GM18951 (cell line): Measurements from ENCODE around the gene ERICH6.

Experiments
- POLR2A ChIP-seq: IDR thresholded peaks from 4 replicates; pipeline ENCODE4 v1.6.1; 2011; ENCODE audit warnings: mild to moderate bottlenecking; ENCODE audit not compliant: insufficient read length, insufficient read depth; ENCODE audit errors: extremely low read depth
- in situ Hi-C: fragments of 300-500 bp; cut with MboI; formaldehyde crosslinking; loops from one replicate; pipeline ENCODE4 v1.12.0; 2022; ENCODE audit warnings: low sequenced_read_pairs, mixed read lengths, inconsistent platforms; ENCODE audit not compliant: unreplicated experiment

ERICH6 gene

DNA sequence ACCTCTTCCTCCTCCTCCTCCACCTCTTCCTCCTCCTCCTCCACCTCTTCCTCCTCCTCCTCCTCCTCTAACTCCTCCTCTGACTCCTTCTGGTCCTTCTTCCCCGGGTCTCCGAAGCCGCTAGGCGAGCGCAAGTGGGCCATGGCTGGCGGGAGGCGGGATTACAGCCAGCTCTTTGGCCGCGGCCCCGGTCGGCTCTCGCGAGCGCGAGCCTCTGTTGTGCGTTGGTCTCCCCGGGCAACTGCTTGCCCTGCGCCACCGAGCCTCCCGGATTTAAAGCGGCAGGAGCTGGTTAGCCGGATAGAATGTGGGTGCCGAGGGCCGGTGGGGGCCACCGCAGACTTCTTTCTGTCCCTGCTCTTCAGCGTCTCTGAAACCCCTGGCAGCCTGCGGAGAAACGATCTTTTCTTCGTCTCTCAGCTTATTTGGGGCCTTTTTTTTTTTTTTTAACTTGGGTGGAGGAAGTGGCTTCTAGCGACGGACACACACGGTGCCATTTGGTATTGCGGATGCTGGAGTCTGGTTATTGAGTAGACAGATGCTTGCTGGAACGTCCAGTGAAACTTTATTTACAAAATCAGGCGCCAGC, at the start of gene ERICH6:
ERICH6 (minus strand) TSS at position 165 of the 589 bp plus-strand sequence; CDS start at position 143, 22 bp downstream.
- in situ Hi-C loops, result loop anchor here (25.0 kb wide), 1 partner anchor 167 kb away; the partner anchor contains the start of genes EIF2A and SERP1
- peak; percentile 71 for TF ChIP-seq POLR2A

DNA sequence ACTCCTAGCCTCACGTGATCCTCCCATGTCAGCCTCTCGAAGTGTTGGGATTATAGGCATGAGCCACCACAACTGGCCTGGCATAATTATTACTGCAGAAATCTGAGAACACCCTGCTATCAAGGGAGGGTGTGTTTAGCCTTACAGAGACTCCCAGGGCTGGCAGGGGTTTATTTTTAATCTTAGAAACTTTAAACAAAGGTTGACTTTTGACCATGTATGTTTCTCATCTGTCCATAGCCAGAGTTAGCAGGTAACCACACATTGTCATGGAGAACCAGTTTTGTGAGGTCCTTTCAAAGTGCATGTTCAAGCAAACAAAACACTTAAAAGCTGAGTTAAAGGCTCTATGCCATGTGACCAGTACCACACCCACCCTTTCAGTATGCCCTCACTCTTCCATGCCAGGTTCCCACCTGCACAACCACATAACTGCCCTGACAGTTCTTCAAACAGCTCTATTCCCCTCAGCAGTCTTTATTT, 48.1 kb upstream of the ERICH6 start:
- in situ Hi-C loops, result no loop called here
- no peak for TF ChIP-seq POLR2A

DNA sequence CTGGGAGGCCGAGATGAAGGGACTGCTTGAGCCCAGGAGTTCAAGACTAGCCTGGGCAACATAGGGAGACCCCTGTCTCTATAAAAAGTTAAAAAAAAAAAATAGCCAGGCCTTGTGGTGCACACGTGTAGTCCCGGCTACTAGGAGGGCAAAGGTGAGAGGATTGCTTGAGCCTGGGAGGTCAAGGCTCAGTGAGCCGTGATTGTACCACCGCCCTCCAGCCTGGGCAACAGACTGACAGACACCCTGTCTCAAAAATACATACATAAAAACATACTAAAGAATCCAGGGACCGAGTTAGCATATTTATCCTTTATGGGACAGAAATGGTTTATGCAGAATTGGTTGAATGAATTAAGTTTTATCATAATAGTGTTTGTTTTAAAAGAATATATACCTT, 45.5 kb upstream of the ERICH6 start:
- in situ Hi-C loops, result no loop called here
- no peak for TF ChIP-seq POLR2A

DNA sequence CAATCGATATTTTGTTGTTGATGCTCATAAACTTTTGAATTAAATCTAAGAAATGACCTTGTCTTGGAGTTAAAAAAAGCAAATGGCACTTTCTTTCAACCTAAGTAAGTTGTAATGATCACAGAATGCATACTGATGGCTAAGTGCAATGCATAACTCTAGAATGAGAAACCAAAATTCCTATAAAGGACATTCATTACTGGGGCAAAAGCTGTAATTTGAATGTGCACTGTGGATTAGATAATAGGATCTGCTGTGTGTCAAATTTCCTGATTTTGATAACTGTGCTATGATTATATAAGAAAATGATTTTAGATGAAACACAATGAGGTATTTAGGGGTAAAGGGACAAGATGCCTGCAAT, 44.9 kb upstream of the ERICH6 start:
- in situ Hi-C loops, result no loop called here

DNA sequence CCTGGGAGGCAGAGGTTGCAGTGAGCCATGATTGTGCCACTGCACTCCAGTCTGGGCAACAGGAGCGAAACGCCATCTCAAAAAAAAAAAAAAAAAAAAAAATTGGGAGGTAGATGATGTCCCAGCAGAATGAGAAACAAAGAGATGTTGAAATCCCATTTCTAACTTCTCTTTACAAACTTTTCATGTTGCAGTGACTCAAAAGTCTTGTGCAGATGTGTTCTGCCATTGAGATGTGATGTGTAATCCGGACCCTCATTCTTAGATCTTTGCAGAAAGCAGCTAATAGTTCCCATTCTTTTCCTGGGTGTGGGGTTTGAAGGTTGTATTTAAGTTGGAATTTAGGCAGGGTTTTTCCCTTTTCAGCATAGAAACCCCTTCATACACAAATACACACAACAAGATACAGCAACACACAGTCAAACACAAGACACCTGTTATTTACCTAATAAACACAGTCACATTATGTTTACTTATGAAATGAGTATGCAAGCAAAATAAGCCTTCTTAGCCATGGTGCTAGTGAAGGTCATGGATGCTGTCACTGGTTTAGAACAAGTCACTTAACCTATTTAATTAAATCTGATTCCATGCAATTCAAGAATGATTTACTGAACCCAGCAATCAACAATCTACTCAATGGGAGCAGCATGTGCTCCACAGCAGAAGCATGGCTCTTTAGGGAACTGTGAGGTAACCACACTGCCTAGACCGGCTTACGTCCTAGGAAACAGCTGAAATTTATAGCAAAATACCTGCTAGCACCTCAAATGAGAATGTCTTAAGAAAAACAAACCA, 44.4 kb upstream of the ERICH6 start:
- in situ Hi-C loops, result no loop called here
- TF ChIP-seq POLR2A, result no peak

More for the DNA sequence above, 44.9 kb upstream of the ERICH6 start:
- TF ChIP-seq POLR2A, result no peak

DNA sequence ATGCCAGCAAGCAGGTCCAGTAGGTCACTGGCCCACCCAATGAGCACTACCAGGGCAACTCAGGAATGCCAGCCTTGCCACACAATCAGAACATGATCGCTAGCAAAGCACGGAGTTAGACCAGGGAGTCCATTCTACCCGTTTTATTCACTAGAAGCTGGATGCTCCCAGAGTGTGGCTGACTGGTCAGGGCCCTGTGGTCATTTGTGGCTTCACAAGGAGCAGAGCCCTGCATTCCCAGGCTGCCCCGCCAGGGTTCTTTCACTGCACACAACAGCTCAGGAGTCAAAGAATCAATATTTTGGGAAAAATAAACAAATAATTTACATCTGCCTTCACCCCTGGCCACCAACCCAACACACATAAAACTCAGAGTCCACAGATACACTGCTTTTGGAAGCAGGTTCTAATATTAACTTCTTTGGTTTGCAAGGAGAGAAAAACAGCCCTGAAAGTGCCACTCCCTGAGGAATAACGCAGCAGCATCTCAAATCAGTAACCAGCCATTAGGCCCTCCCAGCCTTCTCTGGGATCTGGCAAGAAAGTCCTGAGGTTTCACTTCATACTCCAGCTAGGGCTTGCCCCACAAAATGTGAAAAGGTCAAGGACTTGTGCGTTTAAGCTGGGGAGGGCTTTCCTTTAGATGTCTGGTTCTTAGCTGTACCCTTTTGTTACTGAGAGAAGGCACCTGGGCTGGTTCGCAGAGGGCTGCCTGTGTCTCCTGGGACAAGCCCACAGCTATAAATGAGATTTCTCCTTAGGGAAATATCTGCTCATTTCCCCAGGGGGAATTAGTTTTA, 43.3 kb upstream of the ERICH6 start:
- no peak for TF ChIP-seq POLR2A
- in situ Hi-C loops, result no loop called here

DNA sequence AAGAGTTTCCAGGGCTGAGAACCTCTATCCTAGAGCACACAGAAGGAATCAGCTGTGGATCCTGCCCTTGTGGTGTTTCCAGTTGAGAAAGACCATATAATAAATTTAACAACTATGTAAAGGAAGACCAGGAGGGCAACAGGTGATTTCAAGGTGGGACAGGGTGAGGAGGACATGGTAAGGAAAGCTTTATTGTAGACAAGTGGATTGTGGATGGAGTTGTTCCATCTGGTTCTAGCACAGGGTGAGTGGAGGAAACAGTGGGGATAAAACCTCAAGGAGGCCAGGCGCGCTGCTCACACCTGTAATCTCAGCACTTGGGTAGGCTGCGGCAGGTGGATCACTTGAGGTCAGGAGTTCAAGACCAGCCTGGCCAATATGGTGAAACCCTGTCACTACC, 42.1 kb upstream of the ERICH6 start:
- in situ Hi-C loops, result no loop called here
- TF ChIP-seq POLR2A, result no peak

DNA sequence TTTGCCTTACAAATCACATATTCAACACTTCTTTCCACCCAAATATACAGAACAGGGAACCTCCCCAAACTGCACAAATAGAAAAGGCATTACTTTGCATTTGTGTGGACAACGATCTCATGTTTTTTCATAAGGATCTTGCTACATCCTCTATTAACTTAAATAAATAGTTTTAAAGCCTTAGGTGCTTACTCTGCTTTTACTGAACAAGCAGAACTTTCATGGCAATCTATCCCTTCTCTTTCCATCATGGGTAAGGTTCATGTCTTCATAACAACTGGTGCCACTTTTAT, 41.1 kb upstream of the ERICH6 start:
- in situ Hi-C loops, result no loop called here
- no peak for TF ChIP-seq POLR2A

DNA sequence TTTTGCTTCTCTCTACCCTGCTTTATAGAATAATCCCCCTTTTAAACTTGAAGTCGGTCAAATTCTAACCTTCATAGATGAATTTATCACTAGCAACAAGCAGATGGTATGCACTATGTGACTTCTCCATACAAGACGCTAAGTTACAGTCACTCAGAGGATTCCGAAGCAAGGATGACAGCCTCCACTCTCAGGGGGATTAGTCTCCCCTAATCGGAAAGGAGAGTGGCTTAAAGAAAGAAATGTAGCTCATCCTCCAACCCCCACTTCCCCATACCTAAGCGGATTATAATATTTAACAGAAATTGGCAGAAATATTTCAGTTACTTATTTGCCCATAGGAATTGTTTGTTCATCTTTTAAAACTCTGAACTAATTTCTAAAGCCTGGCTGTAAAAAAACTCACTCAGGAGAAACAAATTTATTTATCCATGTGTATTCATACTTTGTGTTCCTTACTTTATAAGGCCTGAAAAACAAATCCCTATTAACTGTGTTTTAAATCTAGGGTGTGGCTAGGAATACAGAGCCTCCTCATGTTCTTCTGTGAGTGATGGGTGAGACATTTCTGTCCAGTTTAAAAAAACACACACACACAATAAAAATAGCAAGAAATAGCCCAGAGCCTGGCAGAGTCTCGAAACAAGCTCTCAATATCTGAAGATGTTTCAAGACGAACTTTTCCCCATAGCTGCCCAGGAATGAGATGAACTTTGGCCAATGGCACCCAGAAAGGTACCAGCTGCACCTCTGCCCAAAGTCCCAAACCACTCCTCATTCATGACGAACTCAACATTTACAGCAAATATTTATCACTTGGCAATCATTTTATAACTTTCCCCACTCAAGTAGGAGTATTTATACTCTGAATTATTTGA, 40.6 kb upstream of the ERICH6 start:
- in situ Hi-C loops, result no loop called here
- no peak for TF ChIP-seq POLR2A

DNA sequence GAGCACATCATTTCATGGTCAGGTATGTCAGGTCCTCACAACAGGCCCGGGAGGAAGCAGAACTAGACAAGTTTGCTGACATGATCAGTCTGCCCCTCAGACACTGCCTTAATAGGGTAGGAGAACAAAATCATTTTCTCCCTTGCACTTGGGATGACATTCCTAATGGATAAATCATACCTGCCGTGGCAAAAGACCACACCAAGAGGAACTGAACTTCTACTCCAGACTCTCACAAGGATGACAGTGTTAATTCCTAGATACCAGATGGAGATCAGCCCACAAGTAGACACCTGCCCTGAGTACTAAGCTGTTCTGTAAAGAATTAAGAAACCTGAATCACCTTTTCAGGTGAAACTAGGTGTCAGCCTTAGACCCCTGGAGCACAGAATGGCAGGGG, 39.8 kb upstream of the ERICH6 start:
- in situ Hi-C loops, result no loop called here

DNA sequence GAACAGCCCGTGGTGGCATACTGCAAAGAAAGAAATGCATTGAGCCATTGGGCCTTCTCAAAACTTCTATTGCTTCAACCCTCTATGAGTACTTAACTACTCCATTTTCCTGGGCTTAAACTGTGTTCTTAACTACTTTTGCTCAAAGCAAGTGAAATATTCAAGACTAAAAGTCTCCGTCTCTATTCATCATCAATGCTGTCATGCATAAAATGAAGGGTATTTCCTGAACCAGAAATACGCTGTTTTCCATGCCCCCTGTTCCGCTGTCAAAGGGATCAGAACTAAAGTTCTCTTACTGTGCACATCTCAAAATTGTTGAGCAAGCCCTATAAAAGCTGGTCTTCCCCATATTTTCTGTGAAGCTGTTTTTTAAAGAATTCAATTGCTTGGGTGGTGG, 39.0 kb upstream of the ERICH6 start:
- TF ChIP-seq POLR2A, result no peak
- in situ Hi-C loops, result no loop called here

More for the DNA sequence above, 39.8 kb upstream of the ERICH6 start:
- TF ChIP-seq POLR2A, result no peak

DNA sequence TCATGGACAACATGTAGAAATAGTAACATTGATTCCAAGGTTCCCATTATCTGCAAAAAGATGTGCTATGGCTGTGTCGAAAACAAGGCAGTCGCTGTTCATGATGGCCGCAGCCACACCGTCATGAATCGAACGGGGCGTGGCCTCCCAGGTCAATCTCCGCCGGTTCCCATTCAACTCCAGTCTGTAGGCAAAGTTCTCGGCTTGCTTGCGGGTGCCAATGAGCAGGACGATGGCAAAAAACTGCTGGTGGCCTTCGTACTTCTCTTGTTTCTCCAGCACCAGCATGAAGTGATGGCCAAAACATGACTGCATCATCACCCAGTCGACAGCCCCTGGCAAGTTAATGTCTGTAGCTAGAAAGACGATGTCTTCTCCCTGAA, 38.4 kb upstream of the ERICH6 start:
- TF ChIP-seq POLR2A, result no peak
- in situ Hi-C loops, result no loop called here

DNA sequence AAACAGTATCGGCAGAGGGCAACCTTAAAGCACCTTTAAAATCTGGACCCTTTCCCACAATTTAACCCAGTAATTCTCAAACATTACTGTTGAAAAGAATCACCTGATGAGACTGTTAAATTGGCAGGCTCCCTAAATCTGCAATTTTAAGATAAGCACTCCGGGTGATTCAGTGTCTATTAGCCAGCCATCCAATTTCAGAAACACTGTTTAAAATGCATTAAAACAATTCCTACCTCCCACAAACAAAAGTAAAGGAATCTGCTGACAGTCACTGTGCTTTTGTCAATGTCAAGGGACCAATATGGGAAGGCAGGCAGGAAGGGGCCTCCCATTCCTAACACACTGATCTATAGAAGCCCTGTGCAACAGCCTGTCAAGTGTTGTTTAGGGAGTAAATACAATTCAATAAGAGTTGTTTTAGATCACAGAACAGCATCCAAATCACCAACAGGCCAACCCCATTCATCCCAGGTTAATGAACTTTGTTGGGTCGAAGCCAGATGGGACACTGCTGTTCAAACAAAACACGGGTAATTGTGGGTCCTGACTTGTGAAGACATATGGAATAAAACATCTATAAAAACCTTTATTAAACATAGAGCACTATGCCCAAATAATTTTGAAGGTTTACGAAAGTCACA, 37.9 kb upstream of the ERICH6 start:
- in situ Hi-C loops, result no loop called here
- no peak for TF ChIP-seq POLR2A
